GM18505 (cell line): ENCODE measurements around the gene ISL1.

Experiments
- ATAC-seq: cut with Tn5 transposase; IDR thresholded peaks from one replicate; pipeline ENCODE4 v1.9.1; 2021; ENCODE audit not compliant: unreplicated experiment
- POLR2A ChIP-seq: IDR thresholded peaks from 4 replicates; pipeline ENCODE4 v1.6.1; 2011; ENCODE audit warnings: borderline replicate concordance; ENCODE audit not compliant: insufficient read depth, insufficient read length; ENCODE audit errors: extremely low read depth

Gene ISL1

GRCh38 chr5:51381761-51382474, 1.3 kb upstream of the ISL1 start:
- no peak for ATAC-seq
- TF ChIP-seq POLR2A, result no peak

- peak; percentile 15 for ATAC-seq
- no peak for TF ChIP-seq POLR2A
These were observed 622 bp upstream of the ISL1 start for GRCh38 chr5:51382521-51383130.

GRCh38 chr5:51384281-51384840, 1.1 kb downstream of the ISL1 start:
- no peak for TF ChIP-seq POLR2A
- no peak for ATAC-seq

GRCh38 chr5:51385216-51385615, 2.0 kb downstream of the ISL1 start:
- no peak for TF ChIP-seq POLR2A
- no peak for ATAC-seq

- TF ChIP-seq POLR2A, result no peak
- no peak for ATAC-seq
These were observed 4.0 kb downstream of the ISL1 start for GRCh38 chr5:51386916-51387883.

GRCh38 chr5:51387884-51388275, 4.6 kb downstream of the ISL1 start:
- ATAC-seq, result no peak
- TF ChIP-seq POLR2A, result no peak

GRCh38 chr5:51388488-51389287, 5.4 kb downstream of the ISL1 start:
- no peak for TF ChIP-seq POLR2A
- no peak for ATAC-seq

- no peak for TF ChIP-seq POLR2A
- ATAC-seq, result no peak
These were observed 6.0 kb downstream of the ISL1 start for GRCh38 chr5:51389288-51389576.

GRCh38 chr5:51389577-51390463, 6.6 kb downstream of the ISL1 start:
- TF ChIP-seq POLR2A, result no peak
- no peak for ATAC-seq

GRCh38 chr5:51391175-51391574, 7.9 kb downstream of the ISL1 start:
- TF ChIP-seq POLR2A, result no peak
- no peak for ATAC-seq

GRCh38 chr5:51392689-51393199, 9.5 kb downstream of the ISL1 start:
- no peak for ATAC-seq
- TF ChIP-seq POLR2A, result no peak

GRCh38 chr5:51394609-51395008, 11.4 kb downstream of the ISL1 start:
- TF ChIP-seq POLR2A, result no peak
- no peak for ATAC-seq

- no peak for ATAC-seq
- TF ChIP-seq POLR2A, result no peak
These were observed 12.0 kb downstream of the ISL1 start for GRCh38 chr5:51395245-51395644.
